ENCODE results near the gene KRT6C. TPM values are rescaled to one million over a fixed set of nuclear protein-coding genes. Genes with fewer than 3 reads are reported as not detected.

Gene KRT6C
- total and polyA plus RNA-seq, 4 experiments from 2014 or later = not detected

- Mint-ChIP-seq H3K9me3 (no peaks in the 10 kb centered on the region), H3K36me3 (no peaks in the 10 kb centered on the region), H3K27ac (no peak overlapping the region), H3K27me3 (peaks cover 6 to 11% of the 10 kb centered on the region in 2 donors), H3K4me1 (no peaks in the 10 kb centered on the region), H3K4me3 (no peak overlapping the region)
- CTCF ChIA-PET (ENCODE audit: partially characterized antibody) = no interaction called here
- intact Hi-C loops (cut with micrococcal nuclease) = no loop called here
- no peak for DNase-seq
- Histone ChIP-seq H3K27me3 (ENCODE audit: insufficient read depth, low read length) (no peaks in the 10 kb centered on the region), H3K27ac (ENCODE audit: low read depth, low read length) (no peak overlapping the region), H3K4me1 (ENCODE audit: insufficient read depth, low read length) (no peaks in the 10 kb centered on the region), H3K4me3 (ENCODE audit: low read length in 2 of 2) (no peak overlapping the region), H3K36me3 (ENCODE audit: insufficient read depth, low read length) (no peaks in the 10 kb centered on the region), H3K9me3 (ENCODE audit: control insufficient read depth in 1 of 2, low read length in 2 of 2) (no peaks in the 10 kb centered on the region)
- POLR2A ChIA-PET (ENCODE audit: partially characterized antibody) = no interaction called here
Observed at GRCh38 chr12:52518574-52519386, 45.2 kb upstream of the KRT6C start.

- H3K36me3 Mint-ChIP-seq = no peaks in the 10 kb centered on the region
- H3K9me3 Mint-ChIP-seq = no peaks in the 10 kb centered on the region
- Histone ChIP-seq H3K9me3 (ENCODE audit: control insufficient read depth in 1 of 2, low read length in 2 of 2) (no peaks in the 10 kb centered on the region), H3K36me3 (ENCODE audit: insufficient read depth, low read length) (no peaks in the 10 kb centered on the region), H3K27ac (ENCODE audit: low read depth, low read length) (no peak overlapping the region), H3K4me3 (ENCODE audit: low read length in 2 of 2) (no peak overlapping the region), H3K4me1 (ENCODE audit: insufficient read depth, low read length) (no peaks in the 10 kb centered on the region), H3K27me3 (ENCODE audit: insufficient read depth, low read length) (no peaks in the 10 kb centered on the region)
- peaks cover 7 to 10% of the 10 kb centered on the region in 2 donors for H3K27me3 Mint-ChIP-seq
- DNase-seq = no peak
- intact Hi-C loops (cut with micrococcal nuclease) = no loop called here
- ChIA-PET CTCF (ENCODE audit: partially characterized antibody) (no interaction called here), POLR2A (ENCODE audit: partially characterized antibody) (no interaction called here)
- no peak overlapping the region for H3K4me3 Mint-ChIP-seq
- H3K27ac Mint-ChIP-seq = no peak overlapping the region
- H3K4me1 Mint-ChIP-seq = no peaks in the 10 kb centered on the region
Observed at GRCh38 chr12:52517888-52518287, 44.3 kb upstream of the KRT6C start.

GRCh38 chr12:52517005-52517835 lies 43.6 kb upstream of the KRT6C start:
- intact Hi-C loops (cut with micrococcal nuclease) = no loop called here
- Histone ChIP-seq H3K36me3 (ENCODE audit: insufficient read depth, low read length) (no peaks in the 10 kb centered on the region), H3K4me1 (ENCODE audit: insufficient read depth, low read length) (no peaks in the 10 kb centered on the region), H3K27me3 (ENCODE audit: insufficient read depth, low read length) (no peaks in the 10 kb centered on the region), H3K27ac (ENCODE audit: low read depth, low read length) (no peak overlapping the region), H3K4me3 (ENCODE audit: low read length in 2 of 2) (no peak overlapping the region), H3K9me3 (ENCODE audit: control insufficient read depth in 1 of 2, low read length in 2 of 2) (no peaks in the 10 kb centered on the region)
- Mint-ChIP-seq H3K9me3 (peaks cover 0 to 2% (median 0%) of the 10 kb centered on the region in 8 donors), H3K36me3 (no peaks in the 10 kb centered on the region), H3K27me3 (peaks cover 7 to 12% of the 10 kb centered on the region in 2 donors), H3K4me1 (no peaks in the 10 kb centered on the region), H3K27ac (no peak overlapping the region), H3K4me3 (no peak overlapping the region)
- DNase-seq = no peak
- ChIA-PET CTCF (ENCODE audit: partially characterized antibody) (no interaction called here), POLR2A (ENCODE audit: partially characterized antibody) (no interaction called here)

GRCh38 chr12:52515927-52516831 lies 42.6 kb upstream of the KRT6C start:
- no peaks in the 10 kb centered on the region for H3K9me3 ChIP-seq (ENCODE audit: control insufficient read depth in 1 of 2, low read length in 2 of 2)
- peaks cover 7 to 12% of the 10 kb centered on the region in 2 donors for H3K27me3 Mint-ChIP-seq
- intact Hi-C loops (cut with micrococcal nuclease) = no loop called here
- no peaks in the 10 kb centered on the region for H3K36me3 ChIP-seq (ENCODE audit: insufficient read depth, low read length)
- H3K4me3 ChIP-seq (ENCODE audit: low read length in 2 of 2) = no peak overlapping the region
- no peaks in the 10 kb centered on the region for H3K4me1 ChIP-seq (ENCODE audit: insufficient read depth, low read length)
- H3K27me3 ChIP-seq (ENCODE audit: insufficient read depth, low read length) = no peaks in the 10 kb centered on the region
- no peak overlapping the region for H3K27ac ChIP-seq (ENCODE audit: low read depth, low read length)
- H3K4me1 Mint-ChIP-seq = no peaks in the 10 kb centered on the region
- ChIA-PET CTCF (ENCODE audit: partially characterized antibody) (interaction anchor here (0.9 to 1.0 kb wide), 2 partner anchors 65 to 364 kb away, joined by 3 read pairs; no protein-coding TSS in a partner anchor), POLR2A (ENCODE audit: partially characterized antibody) (no interaction called here)
- no peak for DNase-seq
- no peak overlapping the region for H3K4me3 Mint-ChIP-seq
- peaks cover 0 to 9% (median 6%) of the 10 kb centered on the region in 8 donors for H3K9me3 Mint-ChIP-seq
- no peak overlapping the region for H3K27ac Mint-ChIP-seq
- H3K36me3 Mint-ChIP-seq = no peaks in the 10 kb centered on the region

- H3K27ac Mint-ChIP-seq = peak overlapping the region in 1 of 7 donors; percentile 38
- H3K4me3 Mint-ChIP-seq = no peak overlapping the region
- ChIA-PET CTCF (ENCODE audit: partially characterized antibody) (interaction anchor here (0.9 to 1.0 kb wide), 2 partner anchors 66 to 365 kb away, joined by 3 read pairs; no protein-coding TSS in a partner anchor), POLR2A (ENCODE audit: partially characterized antibody) (no interaction called here)
- Histone ChIP-seq H3K27ac (ENCODE audit: low read depth, low read length) (no peak overlapping the region), H3K9me3 (ENCODE audit: control insufficient read depth in 1 of 2, low read length in 2 of 2) (no peaks in the 10 kb centered on the region), H3K27me3 (ENCODE audit: insufficient read depth, low read length) (no peaks in the 10 kb centered on the region), H3K4me3 (ENCODE audit: low read length in 2 of 2) (no peak overlapping the region), H3K36me3 (ENCODE audit: insufficient read depth, low read length) (no peaks in the 10 kb centered on the region), H3K4me1 (ENCODE audit: insufficient read depth, low read length) (no peaks in the 10 kb centered on the region)
- H3K36me3 Mint-ChIP-seq = no peaks in the 10 kb centered on the region
- no peak for DNase-seq
- intact Hi-C loops (cut with micrococcal nuclease) = no loop called here
- peaks cover 8 to 13% of the 10 kb centered on the region in 2 donors for H3K27me3 Mint-ChIP-seq
- peaks cover 0 to 15% (median 10%) of the 10 kb centered on the region in 8 donors for H3K9me3 Mint-ChIP-seq
- no peaks in the 10 kb centered on the region for H3K4me1 Mint-ChIP-seq
Observed at GRCh38 chr12:52515319-52515646, 41.7 kb upstream of the KRT6C start.

GRCh38 chr12:52514471-52515318 lies 41.1 kb upstream of the KRT6C start:
- H3K9me3 ChIP-seq (ENCODE audit: control insufficient read depth in 1 of 2, low read length in 2 of 2) = no peaks in the 10 kb centered on the region
- no peaks in the 10 kb centered on the region for H3K4me1 ChIP-seq (ENCODE audit: insufficient read depth, low read length)
- H3K27ac ChIP-seq (ENCODE audit: low read depth, low read length) = no peak overlapping the region
- no peak for DNase-seq
- no peak overlapping the region for H3K27ac Mint-ChIP-seq
- intact Hi-C loops (cut with micrococcal nuclease) = no loop called here
- CTCF ChIA-PET (ENCODE audit: partially characterized antibody) = interaction anchor here (1.0 kb wide), 1 partner anchor 66 kb away, joined by 3 read pairs; no protein-coding TSS in a partner anchor
- peaks cover 11 to 17% of the 10 kb centered on the region in 2 donors for H3K27me3 Mint-ChIP-seq
- H3K4me3 Mint-ChIP-seq = no peak overlapping the region
- no peaks in the 10 kb centered on the region for H3K27me3 ChIP-seq (ENCODE audit: insufficient read depth, low read length)
- no peaks in the 10 kb centered on the region for H3K36me3 Mint-ChIP-seq
- POLR2A ChIA-PET (ENCODE audit: partially characterized antibody) = no interaction called here
- H3K4me1 Mint-ChIP-seq = no peaks in the 10 kb centered on the region
- no peak overlapping the region for H3K4me3 ChIP-seq (ENCODE audit: low read length in 2 of 2)
- peaks cover 0 to 17% (median 12%) of the 10 kb centered on the region in 8 donors for H3K9me3 Mint-ChIP-seq
- no peaks in the 10 kb centered on the region for H3K36me3 ChIP-seq (ENCODE audit: insufficient read depth, low read length)

All from CD4-positive, alpha-beta memory T cell (primary cell).